ENCODE measurements around the gene CHAD.

DNA sequence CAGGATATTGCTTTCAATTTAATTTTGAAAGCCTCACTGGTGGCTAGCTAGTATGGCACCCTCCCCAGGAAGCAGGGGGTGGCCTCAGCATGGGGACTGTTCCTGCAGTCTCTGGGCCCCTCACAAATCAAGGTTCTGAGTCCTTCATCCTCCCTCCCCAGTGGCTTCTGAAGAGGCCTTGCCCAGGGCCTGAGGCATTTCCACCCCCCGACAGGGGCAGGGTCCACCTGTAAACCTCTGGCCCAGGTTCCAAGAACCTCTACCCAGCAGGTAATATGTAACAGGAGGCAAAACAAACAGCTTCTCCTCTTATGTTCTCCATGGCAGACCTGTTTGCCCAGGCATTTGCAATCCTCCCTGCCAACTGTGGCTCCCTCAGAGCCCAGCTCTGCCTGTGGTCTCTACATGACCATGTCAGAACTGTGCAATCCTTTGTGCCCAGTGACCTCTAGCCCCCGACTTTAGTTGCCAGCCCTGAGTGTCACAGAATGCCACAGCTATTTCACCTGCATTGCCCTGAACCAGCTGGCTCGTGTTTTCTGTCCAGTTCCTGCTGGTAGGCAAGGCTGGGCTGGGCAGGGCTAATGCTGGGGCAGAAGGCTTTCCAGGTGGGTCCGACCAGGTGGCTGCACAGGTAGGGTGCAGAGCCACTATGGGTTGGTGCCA, 28.4 kb downstream of the CHAD start:
- no peak for TF ChIP-seq ZNF274 (IDR thresholded peaks at IDR 0.05; ENCODE audit: low read depth, low read length)
- no peak for TF ChIP-seq SUZ12 (IDR thresholded peaks at IDR 0.05; ENCODE audit: extremely low read depth, insufficient read depth, insufficient read length)
